HUES48 (cell line): Measurements from ENCODE around the gene CLDN4.
"Not testable (repeated sequence)": the region's sequence is repeated elsewhere in the genome, so short reads cannot be mapped to it uniquely, and the experiment has no call there.

Experiments used
- H3K27ac ChIP-seq: one replicate; pipeline ENCODE4 v1.7.0; 2013; ENCODE audit warnings: low read depth, low read length, inconsistent platforms
- H3K27me3 ChIP-seq: 2 replicates; pipeline ENCODE4 v1.6.1; 2013; ENCODE audit warnings: mild to moderate bottlenecking, low read length; ENCODE audit not compliant: control insufficient read depth, insufficient read depth
- H3K36me3 ChIP-seq: 2 replicates; pipeline ENCODE4 v1.6.1; 2013; ENCODE audit warnings: low read length; ENCODE audit not compliant: control insufficient read depth, insufficient read depth
- H3K4me1 ChIP-seq: 2 replicates; pipeline ENCODE4 v1.6.1; 2013; ENCODE audit warnings: mild to moderate bottlenecking, low read length; ENCODE audit not compliant: control insufficient read depth, insufficient read depth
- H3K4me3 ChIP-seq: 2 replicates; pipeline ENCODE4 v1.5.1; 2013; ENCODE audit warnings: mild to moderate bottlenecking, low read depth, low read length
- H3K9ac ChIP-seq: 2 replicates; pipeline ENCODE4 v1.6.1; 2013; ENCODE audit warnings: mild to moderate bottlenecking, low read depth, low read length, moderate library complexity
- H3K9me3 ChIP-seq: 2 replicates; pipeline ENCODE4 v1.6.1; 2013; ENCODE audit warnings: low read length; ENCODE audit not compliant: control insufficient read depth, insufficient read depth

Gene CLDN4

DNA sequence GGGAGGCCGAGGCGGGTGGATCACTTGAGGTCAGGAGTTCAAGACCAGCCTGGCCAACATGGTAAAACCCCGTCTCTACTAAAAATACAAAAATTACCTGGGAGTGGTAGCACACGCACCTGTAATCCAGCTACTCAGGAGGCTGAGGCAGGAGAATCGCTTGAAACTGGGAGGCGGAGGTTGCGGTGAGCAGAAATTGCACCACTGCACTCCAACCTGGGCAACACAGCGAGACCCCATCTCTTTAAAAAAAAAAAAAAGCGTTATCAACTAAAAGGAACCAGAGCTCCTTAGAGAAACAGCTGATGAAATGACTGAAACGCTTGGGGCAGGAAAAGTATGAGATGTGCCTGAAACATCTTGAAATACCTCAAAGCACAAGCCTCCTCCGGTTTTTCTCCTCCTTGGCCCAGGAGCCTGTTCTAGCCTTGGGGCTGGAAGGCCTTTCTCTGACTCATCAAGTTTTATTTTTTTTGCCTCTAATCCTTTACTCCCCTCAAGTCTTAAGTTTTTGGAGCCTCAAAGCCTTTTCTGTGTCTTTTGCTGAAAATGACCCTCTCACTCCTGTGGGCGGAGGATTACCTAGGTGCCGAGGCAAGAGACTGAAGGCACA lies 14.2 kb downstream of the CLDN4 start:
- Histone ChIP-seq H3K9me3 (no peaks in the 10 kb centered on the region), H3K9ac (no peak overlapping the region), H3K36me3 (no peaks in the 10 kb centered on the region), H3K4me1 (peaks cover 6% of the 10 kb centered on the region; the same call in 1 of the 2 replicates), H3K4me3 (no peak overlapping the region), H3K27me3 (no peaks in the 10 kb centered on the region), H3K27ac (no peak overlapping the region)

DNA sequence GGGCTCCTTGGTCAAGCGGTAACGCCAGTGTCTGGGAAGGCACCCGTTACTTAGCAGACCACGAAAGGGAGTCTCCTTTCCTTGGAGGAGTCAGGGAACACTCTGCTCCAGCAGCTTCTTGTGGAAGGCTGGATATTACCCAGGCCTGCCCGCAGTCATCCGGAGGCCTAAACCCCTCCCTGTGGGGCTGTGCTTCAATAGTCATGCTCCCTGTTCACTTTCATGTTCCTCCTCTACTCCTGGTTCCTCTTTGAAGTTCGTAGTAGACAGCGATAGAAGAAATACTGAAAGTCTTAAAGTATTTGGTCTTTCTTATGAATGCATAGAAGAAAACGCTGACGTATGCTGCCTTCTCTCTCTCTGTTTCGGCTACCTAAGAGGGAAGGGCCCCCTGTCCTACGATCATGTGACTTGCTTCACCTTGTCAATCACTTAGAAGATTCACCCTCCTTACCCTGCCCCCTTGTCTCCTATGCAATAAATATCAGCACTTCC lies 15.0 kb downstream of the CLDN4 start:
- not testable (repeated sequence) for H3K36me3 ChIP-seq, H3K4me1 ChIP-seq, H3K27me3 ChIP-seq, H3K4me3 ChIP-seq, H3K9ac ChIP-seq, H3K9me3 ChIP-seq, H3K27ac ChIP-seq

DNA sequence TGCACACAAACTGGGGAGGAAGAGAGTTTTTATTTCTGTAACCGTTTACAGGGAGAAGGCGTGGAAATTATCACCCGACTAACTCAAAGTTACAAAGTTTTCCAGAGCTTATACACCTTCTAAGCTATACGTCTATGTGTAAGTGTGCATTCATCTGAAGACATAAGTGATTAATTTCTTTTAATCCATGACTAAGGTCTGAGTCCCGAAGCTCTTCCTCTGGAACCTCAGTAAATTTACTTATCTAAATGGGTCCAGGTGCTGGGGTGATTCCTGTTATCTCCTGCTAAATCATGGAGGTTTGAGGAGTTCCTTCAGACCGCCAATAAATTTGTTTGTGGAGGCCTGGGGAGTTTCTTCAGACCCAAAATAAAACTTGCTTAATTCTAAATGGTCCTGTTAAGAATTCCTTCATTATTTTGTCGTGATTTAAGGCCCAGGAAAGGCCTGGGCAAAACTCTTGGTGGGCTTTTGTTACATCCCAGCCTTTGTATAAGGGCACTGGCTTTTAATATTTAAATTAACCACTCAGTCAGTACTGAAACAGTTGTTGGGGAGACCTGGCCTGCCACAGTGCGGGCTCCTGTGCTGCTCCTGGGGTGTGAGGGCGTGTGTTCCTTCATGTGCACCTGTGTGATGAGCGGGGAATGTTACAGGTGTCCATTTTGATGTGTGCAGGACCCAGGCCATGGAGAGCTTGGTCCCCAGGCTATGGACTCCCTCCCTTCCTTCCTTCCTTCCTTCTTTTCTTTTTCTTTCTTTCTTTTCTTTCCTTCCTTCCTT lies 17.3 kb downstream of the CLDN4 start:
- Histone ChIP-seq H3K27me3 (no peaks in the 10 kb centered on the region), H3K4me3 (no peak overlapping the region), H3K9ac (no peak overlapping the region), H3K36me3 (no peaks in the 10 kb centered on the region), H3K9me3 (no peaks in the 10 kb centered on the region), H3K4me1 (peaks cover 3% of the 10 kb centered on the region; the same call in 1 of the 2 replicates), H3K27ac (no peak overlapping the region)

GRCh38 chr7:73850781-73851207 lies 20.0 kb downstream of the CLDN4 start:
- H3K4me3 ChIP-seq: no peak overlapping the region
- H3K27ac ChIP-seq: no peak overlapping the region
- no peaks in the 10 kb centered on the region for H3K36me3 ChIP-seq
- H3K27me3 ChIP-seq: no peaks in the 10 kb centered on the region
- H3K9ac ChIP-seq: no peak overlapping the region
- H3K4me1 ChIP-seq: peaks cover 2% of the 10 kb centered on the region; the same call in 1 of the 2 replicates
- H3K9me3 ChIP-seq: no peaks in the 10 kb centered on the region

DNA sequence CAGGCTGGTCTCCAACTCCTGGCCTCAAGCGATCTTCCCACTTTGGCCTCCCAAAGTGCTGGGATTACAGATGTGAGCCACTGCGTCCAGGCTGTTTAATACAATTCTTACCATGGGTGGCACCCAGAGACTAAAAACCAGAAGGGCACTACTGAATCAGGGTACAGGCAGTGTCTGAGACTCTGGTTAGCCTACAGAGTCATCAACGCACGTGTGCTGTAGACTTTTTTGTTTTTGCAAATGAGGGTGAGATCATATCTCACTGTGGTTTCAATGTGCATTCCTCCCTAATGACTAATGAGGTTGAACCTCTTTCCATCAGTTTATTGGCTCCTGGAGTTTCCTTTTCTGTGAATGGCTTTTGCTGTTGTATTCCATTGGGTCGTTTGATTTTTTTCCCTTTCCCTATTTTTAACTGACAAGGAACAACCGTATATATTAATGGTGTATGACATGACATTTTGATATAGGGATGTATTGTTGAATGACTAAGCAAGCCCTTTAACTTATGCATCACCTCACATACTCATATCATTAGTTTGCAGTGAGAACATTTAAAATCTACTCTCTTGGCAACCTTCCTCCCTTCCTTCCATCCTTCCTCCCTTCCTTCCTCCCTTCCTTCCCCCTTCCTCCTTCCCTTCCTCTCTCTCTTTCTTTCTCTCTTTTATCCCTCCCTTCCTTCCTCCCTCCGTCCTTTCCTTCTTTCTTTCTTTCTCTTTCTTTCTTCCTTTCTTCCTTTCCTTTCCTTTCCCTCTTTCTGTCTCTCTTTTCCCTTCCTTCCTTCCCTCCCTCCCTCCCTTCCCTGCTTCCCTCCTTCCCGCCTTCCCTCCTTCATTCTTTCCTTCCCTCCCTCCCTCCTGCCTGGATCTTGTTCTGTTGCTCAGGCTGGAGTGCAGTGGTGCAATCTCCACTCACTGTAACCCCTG lies 20.9 kb downstream of the CLDN4 start:
- H3K9me3 ChIP-seq: no peaks in the 10 kb centered on the region
- no peak overlapping the region for H3K4me3 ChIP-seq
- H3K27me3 ChIP-seq: no peaks in the 10 kb centered on the region
- no peaks in the 10 kb centered on the region for H3K4me1 ChIP-seq
- no peak overlapping the region for H3K9ac ChIP-seq
- H3K36me3 ChIP-seq: no peaks in the 10 kb centered on the region
- peak overlapping the region; percentile 61 for H3K27ac ChIP-seq

GRCh38 chr7:73852500-73852899 lies 21.7 kb downstream of the CLDN4 start:
- Histone ChIP-seq H3K9me3 (no peaks in the 10 kb centered on the region), H3K4me3 (no peak overlapping the region), H3K27ac (no peak overlapping the region), H3K27me3 (no peaks in the 10 kb centered on the region), H3K4me1 (no peaks in the 10 kb centered on the region), H3K36me3 (no peaks in the 10 kb centered on the region), H3K9ac (no peak overlapping the region)

DNA sequence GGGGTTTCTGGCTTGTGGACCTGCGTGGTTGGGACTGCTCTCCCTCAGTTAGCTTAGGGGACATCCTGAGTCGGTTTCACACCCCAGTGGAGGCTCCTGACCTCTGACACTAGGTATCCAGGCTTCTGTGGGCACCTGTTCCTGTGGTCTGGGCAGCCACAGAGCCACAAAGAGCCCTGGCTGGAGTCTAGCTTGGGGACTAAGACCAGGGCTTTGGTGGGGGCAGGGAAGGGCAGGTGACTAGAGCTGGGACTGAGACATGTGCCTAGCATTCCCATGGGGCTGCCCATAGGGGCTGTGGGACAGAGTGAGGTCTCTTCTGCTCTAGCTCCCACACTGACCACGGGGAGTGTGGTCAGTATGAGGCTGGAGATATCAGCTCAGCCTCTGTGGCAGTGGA lies 26.1 kb downstream of the CLDN4 start:
- Histone ChIP-seq H3K4me3 (no peak overlapping the region), H3K36me3 (no peaks in the 10 kb centered on the region), H3K27me3 (no peaks in the 10 kb centered on the region), H3K9ac (no peak overlapping the region), H3K9me3 (no peaks in the 10 kb centered on the region), H3K27ac (no peak overlapping the region), H3K4me1 (no peaks in the 10 kb centered on the region)

- Histone ChIP-seq H3K36me3 (no peaks in the 10 kb centered on the region), H3K9me3 (no peaks in the 10 kb centered on the region), H3K27ac (no peak overlapping the region), H3K4me3 (no peak overlapping the region), H3K9ac (no peak overlapping the region), H3K27me3 (no peaks in the 10 kb centered on the region), H3K4me1 (no peaks in the 10 kb centered on the region)
Observed at GRCh38 chr7:73858807-73859206, 28.0 kb downstream of the CLDN4 start.

DNA sequence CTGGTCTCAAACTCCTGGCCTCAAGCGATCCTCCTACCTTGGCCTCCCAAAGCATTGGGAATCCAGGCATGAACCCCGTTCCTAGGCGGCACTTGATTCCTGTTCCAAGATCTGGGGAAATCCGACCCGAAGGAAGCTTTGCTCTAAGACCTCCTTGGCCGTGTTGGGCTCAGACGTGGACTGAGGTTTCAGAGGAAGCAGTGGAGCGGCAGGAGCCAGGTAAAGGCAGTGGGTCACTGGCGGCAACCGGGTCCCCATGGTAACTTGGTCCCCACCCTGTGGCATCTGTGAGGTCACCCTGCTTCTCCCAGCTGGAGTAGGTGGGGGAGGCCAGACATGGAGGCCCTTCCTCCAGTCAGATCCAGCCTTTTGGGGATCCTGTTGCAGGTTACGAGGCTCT lies 30.1 kb downstream of the CLDN4 start, which contains the start of gene TMEM270:
Gene TMEM270, plus strand, starts transcription at position 301 of the 400 bp plus-strand sequence. Its CDS starts 36 bp downstream, at position 337.
- H3K9me3 ChIP-seq: no peaks in the 10 kb centered on the region
- H3K36me3 ChIP-seq: no peaks in the 10 kb centered on the region
- no peak within 1 kb of the TSS for H3K9ac ChIP-seq
- no peaks in the 10 kb centered on the region for H3K4me1 ChIP-seq
- no peaks in the 10 kb centered on the region for H3K27me3 ChIP-seq
- H3K27ac ChIP-seq: no peak within 1 kb of the TSS
- H3K4me3 ChIP-seq: no peak within 1 kb of the TSS

DNA sequence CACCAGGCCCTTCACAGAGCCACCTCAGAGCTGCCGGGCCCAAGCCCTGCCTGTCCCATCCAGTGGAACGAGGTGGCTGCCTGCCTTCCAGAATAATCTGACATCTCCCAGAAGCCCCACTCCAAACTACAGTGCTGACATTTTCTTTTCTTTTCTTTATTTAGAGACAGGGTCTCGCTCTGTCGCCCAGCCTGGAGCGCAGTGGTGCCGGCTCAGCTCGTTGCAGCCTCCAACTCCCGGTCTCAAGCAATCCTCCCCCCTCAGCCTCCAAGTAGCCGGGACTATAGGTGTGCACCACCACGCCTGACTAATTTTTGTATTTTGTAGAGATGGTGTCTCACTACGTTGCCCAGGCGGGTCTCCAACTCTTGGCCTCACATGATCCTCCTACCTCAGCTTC lies 30.5 kb downstream of the CLDN4 start:
- no peak overlapping the region for H3K27ac ChIP-seq
- no peaks in the 10 kb centered on the region for H3K27me3 ChIP-seq
- H3K9me3 ChIP-seq: no peaks in the 10 kb centered on the region
- no peaks in the 10 kb centered on the region for H3K36me3 ChIP-seq
- H3K4me1 ChIP-seq: no peaks in the 10 kb centered on the region
- no peak overlapping the region for H3K4me3 ChIP-seq
- H3K9ac ChIP-seq: no peak overlapping the region
